Mucosa of rectum (tissue), 2 donors: ENCODE measurements around the gene SEC61A1.

Experiments used
- H3K27ac ChIP-seq, 2 donors: one replicate each; pipeline ENCODE4 v1.7.0; 2013; ENCODE audit warnings: inconsistent platforms in 2 of 2, low read depth in 2 of 2, low read length in 2 of 2
- H3K27me3 ChIP-seq, 2 donors: one replicate each; pipeline ENCODE4 v1.7.0; 2013; ENCODE audit warnings: low read length in 2 of 2; ENCODE audit not compliant: control insufficient read depth in 2 of 2, insufficient read depth in 2 of 2
- H3K36me3 ChIP-seq, 2 donors: one replicate each; pipeline ENCODE4 v1.7.0; 2013; ENCODE audit warnings: low read length in 2 of 2; ENCODE audit not compliant: control insufficient read depth in 2 of 2, insufficient read depth in 2 of 2
- H3K4me1 ChIP-seq, 2 donors: one replicate each; pipeline ENCODE4 v1.7.0; 2013; ENCODE audit warnings: low read length in 2 of 2, mild to moderate bottlenecking in 1 of 2; ENCODE audit not compliant: control insufficient read depth in 2 of 2, insufficient read depth in 2 of 2
- H3K4me3 ChIP-seq, 2 donors: one replicate each; pipeline ENCODE4 v1.7.0; 2013; ENCODE audit warnings: low read length in 2 of 2
- H3K9ac ChIP-seq, 2 donors: one replicate each; pipeline ENCODE4 v1.7.0; 2013; ENCODE audit warnings: low read length in 2 of 2, low read depth in 1 of 2, mild to moderate bottlenecking in 1 of 2
- H3K9me3 ChIP-seq, 2 donors: one replicate each; pipeline ENCODE4 v1.7.0; 2013; ENCODE audit warnings: low read length in 2 of 2; ENCODE audit not compliant: control insufficient read depth in 2 of 2
- donor health status: healthy.
- donor health status: Normal muscosa, but diverticular disease.

Gene SEC61A1

GRCh38 chr3:128069271-128069670 lies 17.0 kb downstream of the SEC61A1 start:
- H3K9ac ChIP-seq = no peak overlapping the region
- H3K9me3 ChIP-seq = no peaks in the 10 kb centered on the region
- no peaks in the 10 kb centered on the region for H3K4me1 ChIP-seq
- no peaks in the 10 kb centered on the region for H3K27me3 ChIP-seq
- no peak overlapping the region for H3K27ac ChIP-seq
- peaks cover 66 to 79% of the 10 kb centered on the region in 2 donors for H3K36me3 ChIP-seq
- no peak overlapping the region for H3K4me3 ChIP-seq

GRCh38 chr3:128070898-128071591 lies 18.8 kb downstream of the SEC61A1 start:
- Histone ChIP-seq H3K27ac (no peak overlapping the region), H3K4me1 (peaks cover 8 to 11% of the 10 kb centered on the region in 2 donors), H3K36me3 (peaks cover 53 to 67% of the 10 kb centered on the region in 2 donors), H3K4me3 (no peak overlapping the region), H3K9me3 (no peaks in the 10 kb centered on the region), H3K27me3 (no peaks in the 10 kb centered on the region), H3K9ac (no peak overlapping the region)

DNA sequence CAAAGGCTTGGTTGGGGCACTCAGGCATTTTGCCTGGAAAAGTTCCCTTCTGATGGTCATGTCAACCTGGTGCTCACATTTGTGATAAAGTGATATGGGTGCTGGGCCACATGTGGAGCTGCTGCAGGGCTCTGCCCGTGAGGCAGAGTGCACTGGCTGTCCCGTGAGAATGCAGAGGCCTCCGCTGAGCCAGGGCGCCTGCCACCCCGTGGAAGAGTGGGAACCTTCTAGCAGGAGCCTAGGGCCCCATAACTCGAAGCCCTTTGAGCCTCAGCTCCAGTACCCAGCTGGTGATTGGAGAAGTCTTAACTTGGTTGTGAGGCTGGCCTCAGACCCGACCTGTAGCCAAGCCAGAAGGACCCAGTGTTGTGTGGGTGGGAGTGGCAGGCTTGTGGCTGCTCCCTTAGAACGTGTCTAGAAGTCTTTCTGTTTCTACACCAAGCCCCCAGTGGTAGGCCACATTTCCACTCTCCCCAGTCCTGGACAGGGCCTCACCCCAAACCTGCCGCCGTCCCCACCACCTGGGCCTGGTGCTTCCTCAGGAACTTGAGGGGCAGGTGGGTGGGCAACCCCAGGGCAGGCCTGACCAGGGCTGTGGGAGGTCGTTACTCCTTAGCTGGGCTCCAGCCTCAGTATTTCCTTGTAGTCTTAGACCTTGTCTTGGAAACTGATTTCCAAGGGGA lies 19.7 kb downstream of the SEC61A1 start:
- Histone ChIP-seq H3K4me1 (peaks cover 16 to 18% of the 10 kb centered on the region in 2 donors), H3K9ac (no peak overlapping the region), H3K9me3 (no peaks in the 10 kb centered on the region), H3K27me3 (no peaks in the 10 kb centered on the region), H3K36me3 (peaks cover 44 to 58% of the 10 kb centered on the region in 2 donors), H3K27ac (no peak overlapping the region), H3K4me3 (no peak overlapping the region)

DNA sequence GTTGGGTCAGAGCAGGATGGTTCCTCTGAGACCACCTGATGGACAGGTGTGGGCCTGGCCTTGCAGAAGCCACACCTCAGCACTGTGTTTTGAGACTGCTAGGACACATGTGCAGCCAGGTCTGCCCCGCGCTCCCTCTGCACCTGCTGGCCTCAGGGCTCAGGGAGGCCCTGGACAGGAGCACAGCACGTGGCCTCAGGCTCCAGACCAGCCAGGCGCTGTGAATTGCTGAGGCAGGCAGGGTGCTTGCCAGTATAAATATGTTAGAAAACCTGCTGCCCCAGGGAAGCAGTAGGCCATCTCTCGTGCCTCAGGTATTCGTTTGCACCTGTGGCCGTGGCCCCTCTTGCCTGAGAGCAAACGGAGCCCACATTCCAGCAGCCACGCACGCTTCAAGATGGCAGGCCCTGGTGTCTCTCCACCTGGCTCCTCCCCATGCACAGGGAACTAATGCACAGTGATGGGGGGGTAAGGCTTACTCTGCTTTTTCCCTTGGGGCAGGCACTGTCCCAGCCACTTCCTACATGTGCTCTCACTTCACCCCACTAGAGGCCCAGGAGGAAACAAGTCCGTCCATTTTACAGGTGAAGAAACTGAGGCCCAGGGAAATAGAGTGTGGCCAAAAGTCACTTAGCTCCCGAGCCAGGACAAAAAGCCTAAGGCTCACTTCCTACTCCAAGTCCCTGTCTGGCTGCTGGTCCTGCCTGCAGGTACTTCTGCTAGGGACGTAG lies 20.4 kb downstream of the SEC61A1 start:
- peaks cover 18% of the 10 kb centered on the region in 2 donors for H3K4me1 ChIP-seq
- peaks cover 37 to 51% of the 10 kb centered on the region in 2 donors for H3K36me3 ChIP-seq
- no peaks in the 10 kb centered on the region for H3K9me3 ChIP-seq
- no peaks in the 10 kb centered on the region for H3K27me3 ChIP-seq
- H3K4me3 ChIP-seq = no peak overlapping the region
- no peak overlapping the region for H3K9ac ChIP-seq
- no peak overlapping the region for H3K27ac ChIP-seq

DNA sequence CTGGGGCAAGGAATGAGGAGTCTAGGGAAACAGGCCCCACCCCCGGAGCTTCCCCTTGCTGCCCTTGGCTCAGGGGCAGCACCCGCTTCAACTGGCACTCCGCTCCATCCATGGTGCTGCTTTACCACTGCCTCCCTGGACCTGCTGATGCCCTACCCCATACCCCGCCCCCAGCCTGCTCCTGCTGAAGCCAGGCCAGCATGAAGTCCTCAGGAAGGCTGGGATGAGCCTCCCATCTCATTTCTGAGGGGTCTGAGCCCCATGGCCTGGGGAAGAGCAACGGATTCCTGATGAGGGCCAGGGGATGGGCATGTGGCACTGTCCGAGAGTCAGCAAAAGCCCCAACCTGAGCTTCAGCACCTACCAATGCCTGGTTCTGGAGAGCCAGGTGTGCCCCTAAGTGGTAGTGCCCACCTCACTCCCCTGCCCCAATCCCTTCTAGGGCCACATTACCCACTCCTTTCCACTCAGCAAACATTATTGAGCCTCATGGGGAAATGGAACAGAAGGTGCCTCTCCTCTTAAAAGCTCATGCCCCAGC lies 21.0 kb downstream of the SEC61A1 start:
- Histone ChIP-seq H3K9ac (no peak overlapping the region), H3K9me3 (no peaks in the 10 kb centered on the region), H3K27me3 (no peaks in the 10 kb centered on the region), H3K4me3 (no peak overlapping the region), H3K4me1 (peaks cover 18% of the 10 kb centered on the region in 2 donors), H3K36me3 (peaks cover 30 to 45% of the 10 kb centered on the region in 2 donors), H3K27ac (no peak overlapping the region)

- peaks cover 25 to 41% of the 10 kb centered on the region in 2 donors for H3K36me3 ChIP-seq
- H3K9ac ChIP-seq = no peak overlapping the region
- H3K27ac ChIP-seq = no peak overlapping the region
- peaks cover 18% of the 10 kb centered on the region in 2 donors for H3K4me1 ChIP-seq
- H3K4me3 ChIP-seq = no peak overlapping the region
- H3K9me3 ChIP-seq = no peaks in the 10 kb centered on the region
- H3K27me3 ChIP-seq = no peaks in the 10 kb centered on the region
Observed at GRCh38 chr3:128073807-128074206, 21.6 kb downstream of the SEC61A1 start.

DNA sequence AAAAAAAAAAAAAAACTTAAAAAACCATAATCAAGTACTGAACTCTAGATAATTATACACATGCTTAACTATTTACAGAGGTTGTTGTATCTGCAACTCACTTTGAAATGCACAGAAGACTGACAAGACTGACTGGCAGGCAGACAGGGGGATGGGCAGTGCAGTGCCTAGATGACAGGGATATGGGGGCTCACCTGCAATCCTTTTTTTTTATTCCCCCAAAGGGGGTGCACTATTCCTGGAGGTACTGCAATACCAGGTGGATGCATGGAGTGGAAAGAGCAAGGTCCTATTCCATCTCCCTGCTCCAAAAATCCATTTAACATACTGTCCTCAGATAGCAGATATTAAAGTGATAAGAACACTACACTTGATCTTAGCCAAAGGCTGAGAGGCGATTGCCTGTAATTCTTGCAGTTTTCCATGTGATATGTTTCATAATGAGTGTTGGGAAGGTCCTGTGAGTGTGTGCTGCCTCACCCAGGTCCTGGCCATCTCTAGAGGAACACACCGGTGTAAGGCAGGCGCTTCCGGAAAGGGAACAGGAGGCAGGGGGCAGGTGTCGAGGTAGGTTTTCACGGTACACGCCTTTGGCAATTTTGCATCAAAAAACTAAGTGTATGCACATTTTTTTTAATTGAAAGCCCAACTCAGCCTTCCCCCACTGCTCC lies 22.7 kb downstream of the SEC61A1 start:
- Histone ChIP-seq H3K4me1 (peaks cover 18% of the 10 kb centered on the region in 2 donors), H3K9ac (peak overlapping the region in 1 of 2 donors; percentile 44), H3K27me3 (no peaks in the 10 kb centered on the region), H3K27ac (peak overlapping the region in 1 of 2 donors; percentile 50), H3K36me3 (peaks cover 15 to 31% of the 10 kb centered on the region in 2 donors), H3K4me3 (peak overlapping the region; percentile 63 to 70), H3K9me3 (no peaks in the 10 kb centered on the region)

- Histone ChIP-seq H3K4me1 (peaks cover 18% of the 10 kb centered on the region in 2 donors), H3K27me3 (no peaks in the 10 kb centered on the region), H3K9me3 (no peaks in the 10 kb centered on the region), H3K4me3 (peak overlapping the region; percentile 69 to 70), H3K36me3 (peaks cover 7 to 23% of the 10 kb centered on the region in 2 donors), H3K9ac (peak overlapping the region in 1 of 2 donors; percentile 52), H3K27ac (peak overlapping the region; percentile 9 to 50)
Observed at GRCh38 chr3:128075522-128076482, 23.6 kb downstream of the SEC61A1 start.
